SW480 (cell line): ENCODE data around the gene ACBD7.

Experiments
- DNase-seq: peaks from one replicate; pipeline ENCODE4 v3.0.0-alpha.2; 2016; ENCODE audit warnings: low spot score

ACBD7 gene

DNA sequence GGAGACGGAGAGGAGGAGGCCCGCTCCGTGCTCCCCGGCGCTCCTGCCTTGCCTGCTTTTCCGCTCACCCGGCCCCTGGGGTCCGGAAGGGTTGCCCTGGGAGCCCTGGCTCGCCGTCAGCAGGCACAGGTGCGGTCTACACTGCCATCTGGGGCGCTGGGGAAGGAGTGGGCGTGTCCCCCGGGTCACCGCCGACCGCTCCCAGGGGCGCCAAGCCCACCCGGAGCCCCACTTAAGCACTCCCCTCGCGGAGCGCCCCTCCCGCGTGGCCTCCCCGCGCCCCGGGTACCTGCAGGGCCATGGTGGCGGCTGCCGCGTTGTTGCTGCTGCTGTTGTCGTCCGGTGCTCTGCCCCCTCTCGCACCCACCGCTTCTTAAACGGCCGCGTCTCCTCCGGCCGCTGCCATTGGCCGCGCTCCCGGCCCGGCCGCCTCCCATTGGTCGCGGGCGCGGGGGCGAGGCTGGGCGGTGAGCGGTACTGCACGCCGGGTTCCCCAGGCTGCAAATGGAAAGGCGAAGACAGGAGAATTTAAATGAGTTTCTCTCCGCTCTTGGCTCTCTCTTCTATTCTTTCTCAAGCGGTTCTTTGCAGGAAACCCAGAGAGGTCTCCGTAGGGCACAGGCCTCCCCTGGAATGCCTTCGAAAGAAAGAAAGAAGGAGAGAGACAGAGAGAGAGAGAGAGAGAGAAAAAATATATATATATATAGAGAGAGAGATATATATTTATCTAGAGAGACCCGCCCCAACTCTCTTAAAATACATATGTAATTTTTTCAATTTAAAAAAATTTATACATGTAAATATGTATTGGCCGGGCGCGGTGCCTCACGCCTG, at the start of gene ACBD7:
Gene ACBD7 (minus strand): TSS at position 349 of the 834 bp plus-strand sequence. CDS start 48 bp downstream, at position 301.
- DNase-seq, result peak; percentile 86

DNA sequence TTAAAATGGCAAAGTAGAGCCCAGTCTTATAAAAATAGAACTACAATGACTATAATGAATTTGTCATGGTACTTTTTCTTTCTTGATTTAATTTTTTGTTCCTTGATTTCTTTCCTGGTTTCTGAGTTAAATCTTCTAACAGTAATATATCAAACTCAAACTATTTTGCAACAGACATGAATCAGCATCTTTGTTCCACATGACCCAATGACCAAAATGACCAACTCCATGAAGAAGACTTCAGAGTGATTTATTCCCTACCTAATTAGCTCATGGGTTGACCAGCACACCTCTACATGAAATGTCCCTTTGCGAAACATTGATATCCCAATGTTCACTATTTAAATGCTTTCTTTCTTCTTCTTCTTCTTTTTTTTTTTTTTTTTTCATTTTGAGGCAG, 49.1 kb upstream of the ACBD7 start:
- DNase-seq, result no peak

DNA sequence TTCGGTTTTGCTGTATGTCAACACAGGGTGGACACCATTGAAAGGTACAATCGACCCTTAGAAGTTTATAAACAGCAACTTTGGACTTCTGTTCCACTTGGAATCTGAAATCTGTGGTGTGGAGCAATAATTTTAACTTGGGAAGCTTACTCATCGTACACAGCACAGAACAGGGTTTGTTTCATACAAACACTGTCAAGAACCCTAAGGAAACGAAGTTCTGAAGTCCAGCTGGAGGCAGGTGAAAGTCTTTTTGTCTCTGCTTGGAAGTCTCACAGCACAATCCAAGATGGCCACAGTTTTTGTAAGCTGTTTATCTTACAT, 48.4 kb upstream of the ACBD7 start:
- no peak for DNase-seq

DNA sequence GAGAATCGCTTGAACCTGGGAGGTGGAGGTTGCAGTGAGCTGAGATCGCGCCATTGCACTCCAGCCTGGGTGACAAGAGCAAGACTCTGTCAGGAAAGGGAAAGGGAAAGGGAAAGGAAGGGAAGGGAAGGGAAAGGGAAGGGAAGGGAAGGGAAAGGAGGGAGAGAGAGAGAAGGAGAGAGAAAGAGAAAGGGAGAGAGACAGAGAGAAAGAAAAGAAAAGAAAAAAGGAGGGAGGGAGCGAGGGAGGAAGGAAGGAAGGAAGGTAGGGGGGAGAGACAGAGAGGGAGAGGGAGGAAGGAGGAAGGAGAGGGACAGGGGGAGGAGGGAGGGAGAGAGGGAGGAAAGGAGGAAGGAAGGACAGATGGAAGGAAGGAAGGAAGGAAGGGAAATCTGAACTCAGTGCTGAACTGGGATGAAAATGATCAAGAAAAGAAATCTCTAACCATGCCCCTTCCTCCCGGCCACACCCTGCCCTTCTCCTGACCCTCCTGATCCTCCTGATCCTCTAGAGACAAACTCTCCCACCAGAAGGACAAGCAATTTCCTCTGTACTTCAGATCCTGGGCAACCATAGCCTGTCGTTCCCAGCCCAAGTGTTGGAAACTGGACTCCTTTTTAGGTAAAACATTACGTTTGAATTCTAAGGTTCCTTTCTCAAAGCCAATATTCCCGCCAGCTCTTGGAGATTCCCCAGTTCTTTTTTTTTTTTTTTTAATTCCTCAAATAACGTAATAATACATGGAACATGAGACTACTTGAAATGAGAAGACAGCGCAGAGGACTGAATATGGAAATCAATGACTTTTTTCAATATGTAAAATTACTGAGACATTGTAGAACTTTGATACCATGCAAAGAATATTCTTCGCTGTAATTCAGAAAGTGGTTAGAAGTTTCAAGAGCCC, 47.8 kb upstream of the ACBD7 start:
- DNase-seq, result no peak

DNA sequence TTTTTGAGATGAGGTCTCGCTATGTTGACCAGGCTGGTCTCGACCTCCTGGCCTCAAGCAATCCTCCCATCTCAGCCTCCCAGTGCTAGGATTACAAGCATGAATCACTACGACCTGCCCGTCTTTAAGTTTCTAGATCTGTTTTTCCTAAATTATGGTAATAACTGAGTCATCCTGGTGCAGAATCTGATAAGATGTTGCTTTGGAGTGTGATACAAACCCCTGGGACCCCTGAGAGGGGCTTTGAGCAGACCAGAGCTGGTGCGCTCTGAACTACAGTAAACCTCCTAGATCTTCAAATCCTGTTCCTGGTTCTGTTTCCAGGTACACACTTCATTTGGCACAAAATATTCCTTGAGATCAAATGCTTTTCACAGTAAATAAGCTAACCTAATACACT, 42.8 kb upstream of the ACBD7 start:
- no peak for DNase-seq

DNA sequence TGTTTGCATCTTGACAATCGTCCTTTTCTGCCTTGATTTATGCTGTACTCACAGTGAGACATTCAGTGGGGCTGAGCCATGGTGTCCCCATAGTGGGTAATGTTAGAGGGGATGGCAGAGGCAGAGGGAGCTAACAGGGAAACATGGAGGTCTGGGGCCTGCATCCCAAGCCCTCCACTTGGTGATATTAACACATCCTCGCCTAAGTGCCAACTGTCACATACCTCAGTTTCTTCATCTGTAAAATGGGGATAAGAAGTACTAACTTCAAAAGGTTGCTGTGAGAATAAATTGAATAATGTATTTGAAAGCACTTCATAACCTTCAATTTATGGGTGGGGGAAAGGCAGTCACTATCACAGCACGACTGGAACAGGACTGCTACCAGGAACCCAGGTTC, 36.3 kb upstream of the ACBD7 start:
- no peak for DNase-seq

DNA sequence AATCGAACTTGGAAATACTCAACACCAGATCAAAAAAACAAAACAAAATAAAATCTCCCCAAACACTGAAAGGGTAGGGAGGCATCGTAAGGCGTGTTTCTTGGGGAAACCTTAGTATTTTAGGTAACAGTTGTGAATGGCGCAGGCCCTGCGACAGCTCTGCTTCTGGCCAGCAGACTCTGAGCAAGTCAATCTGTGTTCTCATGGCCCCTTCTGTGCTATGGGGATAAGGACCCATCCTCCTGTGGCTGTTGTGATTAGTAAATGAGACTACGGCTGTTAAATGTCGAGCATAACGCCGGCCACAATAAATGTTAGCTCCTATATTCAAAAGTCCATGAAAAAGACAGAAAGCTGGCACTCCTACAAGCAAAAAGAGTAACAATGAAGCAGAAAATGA, 35.6 kb upstream of the ACBD7 start:
- DNase-seq, result no peak

DNA sequence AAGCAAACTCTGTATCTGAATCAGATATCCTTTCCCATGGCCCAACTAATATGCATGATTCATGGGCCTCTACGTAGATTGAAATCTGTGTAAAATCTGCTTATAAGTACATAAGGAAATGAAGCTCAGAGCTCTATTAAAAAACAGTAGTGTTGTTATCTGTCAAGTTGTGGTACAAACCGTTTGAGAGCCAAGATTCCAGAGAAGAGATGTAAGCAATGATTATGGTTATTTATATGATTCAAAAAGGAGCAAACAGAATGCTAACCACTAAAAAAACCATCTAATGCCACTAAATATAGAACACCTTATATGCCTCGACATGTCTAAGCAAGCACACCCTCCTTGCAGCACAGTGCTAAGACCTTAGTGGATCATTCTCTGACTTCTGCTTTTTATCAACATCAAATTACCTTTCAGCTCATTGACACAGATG, 35.2 kb upstream of the ACBD7 start:
- no peak for DNase-seq

DNA sequence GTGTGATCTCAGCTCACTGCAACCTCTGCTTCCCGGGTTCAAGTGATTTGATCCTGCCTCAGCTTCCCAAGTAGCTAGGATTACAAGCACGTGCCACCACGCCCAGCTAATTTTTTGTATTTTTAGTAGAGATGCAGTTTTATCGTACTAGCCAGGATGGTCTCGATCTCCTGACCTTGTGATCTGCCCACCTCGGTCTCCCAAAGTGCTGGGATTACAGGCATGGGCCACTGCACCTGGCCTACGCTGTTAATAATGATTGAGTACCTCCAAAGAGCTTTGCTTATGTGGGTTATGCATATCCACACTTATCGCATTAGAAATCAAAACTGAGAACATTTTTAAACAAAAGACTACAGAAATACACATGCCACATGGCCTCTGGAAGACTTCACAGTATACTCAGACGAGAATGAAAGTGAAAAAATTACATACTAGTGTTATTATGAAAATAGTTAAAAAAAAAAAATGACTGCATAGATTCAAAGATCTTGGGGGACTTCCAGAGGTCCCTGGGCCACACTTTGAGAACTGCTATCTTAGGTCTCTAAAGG, 34.0 kb upstream of the ACBD7 start:
- DNase-seq, result no peak

DNA sequence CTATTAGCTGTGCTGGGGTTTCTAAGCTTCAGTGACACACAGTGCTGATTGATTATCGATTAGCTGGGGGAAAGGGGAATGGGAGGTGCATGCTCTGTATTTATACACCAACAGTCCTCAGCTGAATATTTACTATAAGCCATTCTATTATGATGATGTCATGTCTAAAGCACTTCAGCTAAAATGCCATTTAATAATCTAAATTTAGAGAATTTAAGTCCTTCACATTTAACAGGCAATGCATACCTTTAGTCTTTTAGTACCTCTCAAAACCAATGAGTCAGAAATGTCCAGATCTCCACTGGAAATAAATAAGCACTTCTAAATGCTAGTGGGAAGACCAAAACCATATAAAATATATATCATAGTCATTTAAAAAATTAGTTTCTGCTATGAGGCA, 33.1 kb upstream of the ACBD7 start:
- DNase-seq, result no peak

DNA sequence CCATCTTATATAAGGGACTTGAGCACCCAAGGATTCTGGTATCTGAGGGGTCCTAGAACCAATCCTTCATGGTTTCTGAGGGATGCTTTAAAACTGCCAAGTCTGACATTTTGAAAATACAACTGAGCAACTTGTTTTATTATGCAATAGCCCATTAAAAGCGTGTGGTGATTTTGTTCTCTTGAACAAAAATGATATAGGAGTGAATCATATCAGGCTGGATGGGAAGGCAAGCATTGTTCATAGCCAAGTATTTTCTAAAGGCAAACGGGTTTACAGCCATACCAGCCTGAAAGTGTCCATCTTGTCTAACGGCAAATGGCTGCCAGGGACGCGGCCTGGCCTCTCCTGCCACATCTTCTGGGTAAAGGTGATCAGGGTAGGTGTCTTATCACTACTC, 31.9 kb upstream of the ACBD7 start:
- DNase-seq, result no peak

DNA sequence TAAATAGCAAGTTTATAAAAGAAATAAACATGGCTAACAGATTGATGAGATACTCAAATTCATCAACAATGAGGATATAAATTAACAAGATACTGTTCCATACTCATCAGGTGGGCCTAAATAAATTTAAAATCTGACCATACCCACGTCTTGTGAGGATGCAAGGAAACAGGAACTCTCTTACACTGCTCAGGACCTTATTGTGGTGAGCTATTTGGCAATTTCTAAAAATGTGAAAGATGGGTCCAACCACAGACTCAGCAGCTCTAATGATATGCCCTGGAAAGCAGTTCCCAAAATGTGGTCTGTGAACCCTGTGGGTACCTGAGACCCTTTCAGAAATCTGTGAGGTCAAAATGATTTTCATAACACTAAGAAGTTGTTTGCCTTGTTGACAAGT, 30.0 kb upstream of the ACBD7 start:
- no peak for DNase-seq

DNA sequence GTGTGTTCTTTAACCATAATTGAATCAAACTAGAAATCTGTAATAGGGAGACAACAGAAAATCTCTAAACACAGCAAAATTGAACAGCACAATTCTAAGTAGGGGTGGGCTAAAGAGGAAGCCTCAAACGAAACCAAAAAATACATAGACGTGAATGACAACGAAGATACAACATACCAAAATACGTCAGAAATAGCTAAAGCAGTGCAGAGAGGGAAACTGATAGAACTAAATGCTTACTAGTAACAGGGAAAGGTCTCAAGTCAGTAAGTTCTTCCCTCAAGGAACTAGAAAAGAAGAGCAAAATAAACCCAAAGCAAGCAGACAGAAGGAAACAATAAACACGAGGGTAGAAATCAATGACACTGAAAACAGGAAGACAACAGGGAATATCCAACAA, 27.6 kb upstream of the ACBD7 start:
- DNase-seq, result no peak

DNA sequence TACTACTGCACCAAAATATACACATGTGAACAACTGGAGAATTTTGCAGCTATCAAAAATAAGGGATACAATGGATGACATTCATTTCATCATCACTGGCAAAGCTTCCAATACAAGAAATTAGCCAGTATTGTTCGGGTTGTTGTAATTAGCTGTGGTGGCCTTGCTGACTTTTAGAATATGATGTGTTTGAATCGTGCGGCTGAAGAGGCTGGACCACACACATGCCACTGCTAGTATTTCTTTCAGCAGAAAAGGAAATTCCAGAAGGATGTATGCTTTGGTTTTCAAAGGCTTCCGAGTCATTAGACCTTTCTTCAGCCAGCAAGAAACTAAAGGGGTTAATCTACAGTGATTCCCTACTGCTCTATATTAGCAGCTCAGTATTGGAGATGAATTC, 25.2 kb upstream of the ACBD7 start:
- DNase-seq, result no peak

DNA sequence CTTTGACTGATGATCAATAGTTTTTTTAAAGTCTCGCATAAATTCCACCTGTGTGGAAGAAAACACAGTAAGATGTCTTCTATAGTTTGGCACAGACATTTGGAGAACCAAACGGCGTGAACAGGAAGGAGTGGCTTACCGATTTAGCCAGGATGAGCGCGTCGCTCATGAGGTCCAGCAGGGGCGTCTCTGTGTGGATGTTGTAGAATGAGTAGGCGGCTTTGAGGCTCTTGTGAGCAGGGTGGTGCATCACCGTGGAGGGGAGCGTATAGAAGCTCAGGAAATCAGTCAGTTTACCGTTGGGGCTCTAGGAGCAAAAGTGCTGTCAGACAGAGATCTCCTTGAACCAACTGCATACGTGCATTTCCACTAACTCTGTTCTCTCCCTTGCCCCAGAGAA, 24.1 kb upstream of the ACBD7 start:
- no peak for DNase-seq

DNA sequence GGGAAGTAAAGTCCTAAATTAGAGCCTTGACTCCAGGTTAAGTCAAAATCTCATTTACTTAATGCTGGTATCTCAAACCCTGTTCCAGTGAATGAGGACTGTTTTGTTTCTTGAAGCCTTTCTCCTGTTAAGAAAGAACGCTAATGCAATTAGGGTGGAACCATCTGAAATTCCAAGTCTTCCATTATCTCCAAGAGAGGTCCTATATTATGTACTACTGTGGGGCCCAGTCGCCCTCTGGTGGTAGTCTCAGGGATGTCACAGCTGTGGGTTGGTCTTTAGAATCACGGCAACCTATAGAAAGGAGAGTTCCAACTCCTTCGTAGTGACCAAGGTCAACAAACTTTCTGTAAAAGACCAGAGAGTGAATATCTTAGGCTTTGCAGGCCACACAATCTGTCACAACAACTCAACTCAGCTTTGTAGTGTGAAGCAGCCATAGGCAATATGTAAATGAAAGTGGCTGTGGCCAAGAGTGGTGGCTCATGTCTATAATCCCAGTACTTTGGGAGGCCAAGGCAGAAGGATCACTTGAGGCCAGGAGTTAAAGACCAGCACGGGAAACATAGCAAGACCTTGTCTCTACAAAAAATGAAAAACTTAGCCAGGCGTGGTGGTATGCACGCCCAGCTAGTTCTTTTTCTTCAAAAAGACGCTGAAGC, 17.9 kb upstream of the ACBD7 start:
- DNase-seq, result peak; percentile 61

DNA sequence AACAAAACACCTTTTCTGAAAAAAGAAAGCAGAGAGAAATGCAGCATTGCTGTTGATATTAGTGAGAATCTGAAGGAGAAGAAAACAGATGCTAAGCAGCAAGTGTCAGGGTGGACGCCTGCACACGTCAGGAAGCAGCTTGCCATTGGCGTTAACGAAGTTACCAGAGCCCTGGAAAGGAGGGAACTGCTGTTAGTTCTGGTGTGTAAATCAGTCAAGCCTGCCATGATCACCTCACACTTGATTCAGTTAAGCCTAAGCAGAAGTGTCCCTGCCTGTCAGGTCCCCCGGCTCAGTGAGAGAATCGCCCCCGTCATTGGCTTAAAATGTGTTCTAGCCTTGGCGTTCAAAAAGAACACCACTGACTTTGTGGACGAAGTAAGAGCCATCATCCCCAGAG, 14.9 kb upstream of the ACBD7 start:
- no peak for DNase-seq

DNA sequence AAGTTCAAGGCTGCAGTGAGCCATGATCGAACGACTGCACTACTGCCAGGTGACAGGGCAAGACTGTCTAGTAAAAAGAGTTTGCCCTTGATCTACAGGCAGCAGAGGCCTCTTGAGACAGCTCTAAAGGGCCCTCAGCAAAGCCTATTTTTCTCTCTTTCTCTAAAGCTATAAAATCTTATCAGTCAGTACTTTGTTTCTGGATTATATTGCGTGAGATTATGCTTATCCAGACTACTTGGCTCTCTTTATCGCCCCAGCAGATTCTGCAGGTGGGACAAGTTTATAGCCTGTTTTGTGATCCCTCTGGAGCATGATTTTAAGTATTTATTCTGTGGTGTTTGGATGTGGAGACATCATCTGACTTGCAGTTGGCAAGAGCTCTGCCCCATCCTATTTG, 11.3 kb upstream of the ACBD7 start:
- no peak for DNase-seq

DNA sequence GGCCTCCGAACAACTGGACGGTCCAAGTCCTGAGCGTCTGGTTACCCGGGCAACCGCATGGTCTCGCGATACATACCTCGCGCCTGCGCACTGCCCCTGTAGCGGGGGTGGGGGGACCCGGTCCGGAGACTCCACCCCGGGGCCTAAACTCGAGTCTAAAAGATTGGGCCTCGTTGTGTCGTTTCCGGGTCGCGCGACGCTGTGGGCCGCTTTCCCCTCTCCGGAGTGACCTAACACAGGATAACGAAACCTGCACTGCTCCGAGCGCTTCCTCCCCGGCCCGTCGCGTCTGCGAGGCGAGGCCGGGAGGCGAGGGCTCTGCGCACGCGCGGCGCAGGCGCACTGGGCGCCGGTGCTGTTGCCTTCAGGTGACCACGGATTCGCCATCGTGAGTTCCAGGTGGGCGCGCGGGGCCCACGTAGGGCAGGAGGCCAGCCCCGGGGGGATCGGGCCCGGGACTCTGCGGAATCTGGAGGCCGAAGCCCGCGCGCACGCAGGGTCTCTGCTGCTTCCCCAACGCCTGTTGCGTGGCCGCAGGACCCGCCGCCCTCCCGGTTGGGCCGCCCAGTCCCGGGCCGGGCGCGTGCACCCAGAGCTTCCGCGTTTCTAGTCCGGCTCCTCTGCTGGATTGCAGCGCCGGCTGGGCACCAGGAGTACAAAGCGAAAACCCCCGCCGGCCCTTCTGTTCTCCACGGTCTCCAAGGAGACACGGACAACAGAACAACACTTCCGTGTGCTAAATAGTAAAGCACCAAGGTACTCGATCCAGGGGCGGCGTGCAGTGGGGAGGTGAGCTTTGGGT, 8.6 kb upstream of the ACBD7 start, which contains the start of gene RPP38:
Gene RPP38 (plus strand): TSS at position 345 of the 802 bp plus-strand sequence. CDS start 5,960 bp downstream, outside the sequence.
- DNase-seq, result peak; percentile 89

DNA sequence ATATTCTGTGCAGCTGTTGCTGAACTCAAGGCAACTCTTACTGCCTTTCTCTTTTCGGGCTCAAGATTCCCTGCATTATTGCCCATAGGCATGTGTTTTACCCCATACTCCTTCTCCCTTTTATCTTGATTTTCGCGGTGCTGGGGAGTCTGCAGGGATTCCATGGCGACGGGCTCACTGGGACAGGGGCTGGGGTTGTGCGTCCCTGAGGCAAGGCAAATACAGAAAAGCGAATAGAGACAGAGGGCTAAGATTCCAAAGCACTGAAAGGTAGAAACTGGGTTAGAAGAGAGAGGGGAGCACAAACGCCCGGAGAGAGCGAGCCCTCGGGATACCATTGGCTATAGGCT, 8.1 kb upstream of the ACBD7 start:
- no peak for DNase-seq

DNA sequence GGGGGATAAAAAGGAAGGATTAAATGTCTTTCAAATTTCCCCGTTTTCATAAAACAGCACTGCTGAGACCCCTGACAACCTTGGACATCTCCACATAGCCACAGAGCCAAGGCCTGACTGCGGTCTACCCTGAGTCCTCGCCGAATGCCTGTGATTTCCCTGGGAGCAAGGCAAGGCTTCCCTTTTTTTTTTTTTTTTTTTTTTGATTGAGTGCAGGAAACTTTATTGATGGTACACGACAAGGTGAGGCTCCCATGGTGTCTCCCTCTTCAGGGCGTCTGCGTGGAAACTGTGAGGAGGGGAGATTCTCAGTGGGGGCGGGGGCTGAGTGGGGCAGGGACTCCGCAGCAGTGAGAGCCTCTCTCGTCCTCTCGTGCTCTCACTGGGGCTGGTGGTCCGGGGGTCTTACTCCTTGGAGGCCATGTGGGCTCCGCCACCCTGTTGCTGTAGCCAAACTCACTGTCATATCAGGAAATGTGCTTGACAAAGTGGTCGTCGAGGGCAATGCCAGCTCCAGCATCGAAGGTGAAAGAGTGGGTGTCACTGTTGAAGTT, 4.4 kb upstream of the ACBD7 start:
- no peak for DNase-seq
